Measurements from ENCODE around the gene RPL10A.

Gene RPL10A

GRCh38 chr6:35496036-35496840 is 28.0 kb downstream of the RPL10A start:
- TF ChIP-seq, protein P1, sequence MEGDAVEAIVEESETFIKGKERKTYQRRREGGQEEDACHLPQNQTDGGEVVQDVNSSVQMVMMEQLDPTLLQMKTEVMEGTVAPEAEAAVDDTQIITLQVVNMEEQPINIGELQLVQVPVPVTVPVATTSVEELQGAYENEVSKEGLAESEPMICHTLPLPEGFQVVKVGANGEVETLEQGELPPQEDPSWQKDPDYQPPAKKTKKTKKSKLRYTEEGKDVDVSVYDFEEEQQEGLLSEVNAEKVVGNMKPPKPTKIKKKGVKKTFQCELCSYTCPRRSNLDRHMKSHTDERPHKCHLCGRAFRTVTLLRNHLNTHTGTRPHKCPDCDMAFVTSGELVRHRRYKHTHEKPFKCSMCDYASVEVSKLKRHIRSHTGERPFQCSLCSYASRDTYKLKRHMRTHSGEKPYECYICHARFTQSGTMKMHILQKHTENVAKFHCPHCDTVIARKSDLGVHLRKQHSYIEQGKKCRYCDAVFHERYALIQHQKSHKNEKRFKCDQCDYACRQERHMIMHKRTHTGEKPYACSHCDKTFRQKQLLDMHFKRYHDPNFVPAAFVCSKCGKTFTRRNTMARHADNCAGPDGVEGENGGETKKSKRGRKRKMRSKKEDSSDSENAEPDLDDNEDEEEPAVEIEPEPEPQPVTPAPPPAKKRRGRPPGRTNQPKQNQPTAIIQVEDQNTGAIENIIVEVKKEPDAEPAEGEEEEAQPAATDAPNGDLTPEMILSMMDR (IDR thresholded peaks at IDR 0.05), result no peak

GRCh38 chr6:35496841-35497570 is 28.8 kb downstream of the RPL10A start, which contains the start of gene TEAD3:
TSS of gene TEAD3 (minus strand) at chr6:35497079.
- TF ChIP-seq, protein P1 (IDR thresholded peaks at IDR 0.05), result 0 out of 2 replicates have a peak, but pooled peaks have one; percentile 26

GRCh38 chr6:35497571-35498421 is 29.6 kb downstream of the RPL10A start:
- TF ChIP-seq, protein P1 (IDR thresholded peaks at IDR 0.05), result no peak

DNA sequence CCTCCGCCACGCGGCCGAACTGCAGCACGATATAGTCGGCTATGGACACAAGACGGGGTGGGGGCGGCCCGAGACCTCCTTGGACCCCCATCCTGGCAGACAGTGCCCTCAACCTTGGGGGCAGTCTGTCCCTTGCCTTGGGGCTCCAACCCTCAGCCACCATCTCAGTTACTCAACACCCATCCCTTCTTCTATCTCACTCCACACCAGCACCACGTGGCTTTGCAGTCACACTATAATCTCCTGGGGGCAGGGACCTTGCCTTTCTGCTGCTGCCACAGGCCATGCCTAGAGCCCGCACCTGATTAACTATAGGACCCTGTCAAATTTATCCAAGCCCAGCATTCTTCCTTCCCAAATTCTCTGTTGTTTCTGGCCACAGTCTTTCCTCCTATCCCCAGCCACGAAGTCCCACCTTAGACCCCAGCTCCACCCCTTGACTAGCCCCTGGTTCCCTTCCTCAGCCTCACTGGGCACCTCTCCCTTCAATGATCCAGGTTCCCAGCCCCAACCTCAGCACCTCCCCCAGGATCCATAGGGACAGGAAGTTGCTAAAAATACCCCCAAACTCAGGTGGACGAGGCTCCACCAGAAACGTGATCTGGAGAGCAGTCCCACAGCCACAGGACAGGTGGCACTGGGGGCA is 30.3 kb downstream of the RPL10A start:
- TF ChIP-seq, protein P1 (IDR thresholded peaks at IDR 0.05), result no peak

DNA sequence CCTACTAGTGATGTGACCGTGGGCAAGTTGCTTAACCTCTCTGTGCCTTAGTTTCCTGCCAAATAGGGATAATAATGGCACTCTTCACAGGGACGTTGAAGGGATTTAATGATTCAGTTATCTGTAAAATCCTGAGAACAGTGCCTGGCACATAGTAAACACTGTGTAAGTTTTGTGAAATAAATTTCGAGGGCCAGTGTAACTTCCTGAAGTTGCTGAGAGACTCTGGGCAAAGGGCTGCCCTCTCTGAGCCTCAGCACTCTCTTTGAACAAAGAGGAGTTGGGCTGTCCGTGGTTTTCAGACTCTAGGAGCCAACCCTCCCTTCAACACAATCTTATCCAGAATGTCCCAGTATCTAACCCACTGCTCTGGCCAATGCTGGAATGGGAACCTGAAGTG is 31.2 kb downstream of the RPL10A start:
- TF ChIP-seq, protein P1 (IDR thresholded peaks at IDR 0.05), result no peak

- TF ChIP-seq, protein P1 (IDR thresholded peaks at IDR 0.05), result no peak
Observed at GRCh38 chr6:35500782-35501181, 32.6 kb downstream of the RPL10A start.

- TF ChIP-seq, protein P1 (IDR thresholded peaks at IDR 0.05), result no peak
Observed at GRCh38 chr6:35501784-35502183, 33.6 kb downstream of the RPL10A start.

Measured in LNCAP (cell line).